CD4-positive, alpha-beta T cell treated with Interleukin-2 at 100 ng/mL for 4 hours (primary cell): ENCODE measurements around the gene PTPN1.
A peak's percentile ranks its signal among the peaks of the same experiment; 100 is the strongest.

Experiments
- DNase-seq: peaks from one replicate; pipeline ENCODE4 v3.0.0-alpha.2; 2020; ENCODE audit warnings: low spot score

Gene PTPN1

GRCh38 chr20:50577175-50578018, 67.2 kb downstream of the PTPN1 start:
- no peak for DNase-seq

DNA sequence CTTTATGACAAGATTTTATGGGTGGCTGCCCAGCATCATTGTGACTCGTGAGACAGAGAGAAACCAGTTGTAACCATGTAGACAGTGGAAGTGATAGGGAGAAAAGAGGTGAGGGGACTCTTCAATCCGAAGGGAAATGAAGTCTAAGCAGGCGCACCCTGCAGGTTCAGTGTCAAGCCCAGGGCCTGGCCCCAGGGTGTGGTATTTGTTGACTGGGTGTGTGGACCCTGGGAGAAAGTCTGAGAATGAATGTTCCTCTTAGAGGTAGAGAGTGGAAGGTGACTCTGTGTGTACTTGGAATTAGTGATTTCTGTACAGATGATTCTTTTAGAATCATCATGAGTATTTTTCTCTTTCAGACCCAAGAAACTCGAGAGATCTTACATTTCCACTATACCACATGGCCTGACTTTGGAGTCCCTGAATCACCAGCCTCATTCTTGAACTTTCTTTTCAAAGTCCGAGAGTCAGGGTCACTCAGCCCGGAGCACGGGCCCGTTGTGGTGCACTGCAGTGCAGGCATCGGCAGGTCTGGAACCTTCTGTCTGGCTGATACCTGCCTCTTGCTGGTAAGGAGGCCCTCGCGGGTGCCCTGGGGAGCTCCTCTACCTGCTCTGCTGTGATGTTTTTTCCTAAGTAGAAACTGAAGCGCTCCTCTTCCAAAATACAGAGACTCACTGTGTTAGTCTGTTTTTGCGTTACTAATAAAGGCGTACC, 68.0 kb downstream of the PTPN1 start:
- no peak for DNase-seq

DNA sequence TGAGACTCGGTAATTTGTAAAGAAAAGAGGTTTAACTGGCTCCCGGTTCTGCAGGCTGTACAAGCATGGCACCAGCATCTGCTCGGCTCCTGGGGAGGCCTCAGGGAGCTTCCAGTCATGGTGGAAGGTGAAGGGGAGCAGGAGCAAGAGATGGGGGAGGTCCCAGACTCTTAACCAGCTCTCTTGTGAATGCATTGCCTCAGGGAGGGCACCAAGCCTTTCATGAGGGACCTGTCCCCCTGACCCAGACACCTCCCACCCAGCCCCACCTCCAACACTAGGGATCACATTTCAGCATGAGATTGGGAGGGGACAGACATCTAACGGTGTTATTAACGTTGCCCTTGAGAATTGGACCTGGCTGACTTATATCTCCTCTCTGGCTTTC, 68.6 kb downstream of the PTPN1 start:
- no peak for DNase-seq

DNA sequence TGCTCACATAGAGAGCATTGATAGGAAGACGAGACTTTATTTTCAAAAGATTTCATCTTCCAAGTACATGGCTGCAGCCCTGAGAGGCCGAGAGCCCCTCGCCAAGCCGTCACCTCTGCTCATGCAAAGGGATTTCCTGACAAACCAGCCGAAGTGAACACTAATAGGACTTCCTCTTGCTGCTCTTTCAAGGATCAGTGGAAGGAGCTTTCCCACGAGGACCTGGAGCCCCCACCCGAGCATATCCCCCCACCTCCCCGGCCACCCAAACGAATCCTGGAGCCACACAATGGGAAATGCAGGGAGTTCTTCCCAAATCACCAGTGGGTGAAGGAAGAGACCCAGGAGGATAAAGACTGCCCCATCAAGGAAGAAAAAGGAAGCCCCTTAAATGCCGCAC, 69.3 kb downstream of the PTPN1 start:
- DNase-seq, result no peak

DNA sequence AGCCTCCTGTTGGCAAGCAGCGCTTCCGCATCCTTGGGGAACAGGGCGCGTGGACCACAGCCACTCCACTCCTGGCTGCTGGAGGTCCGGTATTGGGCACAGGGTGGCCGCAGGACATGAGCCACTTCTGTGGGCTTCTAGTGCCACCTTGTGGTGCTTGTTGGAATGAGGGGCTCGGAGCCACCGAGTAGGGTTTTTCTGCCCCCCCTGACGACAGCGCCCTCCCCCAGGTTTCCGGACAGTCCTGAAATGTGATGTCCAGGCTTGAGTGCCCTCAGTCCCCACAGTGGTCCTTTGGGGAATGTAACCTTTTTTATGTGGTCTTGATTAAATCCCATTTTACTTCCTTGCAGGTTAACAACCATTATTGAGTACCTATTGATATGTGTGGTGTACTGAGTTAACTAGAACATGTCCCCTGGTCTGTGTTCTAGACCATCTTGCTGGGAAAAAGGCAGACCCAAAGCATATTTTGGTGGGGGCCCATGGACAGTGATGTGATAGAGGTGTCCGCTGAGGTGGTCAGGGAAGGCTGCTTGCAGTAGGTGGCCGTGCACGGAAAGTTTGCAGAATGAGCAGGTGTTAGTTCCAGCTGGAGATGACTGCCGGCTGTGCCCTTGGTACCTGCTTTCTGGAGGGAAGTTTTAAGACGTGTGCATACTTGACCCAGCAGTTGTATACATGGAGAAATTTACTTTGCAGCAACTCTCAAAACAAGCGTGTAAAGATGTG, 70.0 kb downstream of the PTPN1 start:
- DNase-seq, result peak; percentile 47

GRCh38 chr20:50580842-50581544, 70.8 kb downstream of the PTPN1 start:
- DNase-seq, result no peak

GRCh38 chr20:50582092-50582491, 71.9 kb downstream of the PTPN1 start:
- no peak for DNase-seq

GRCh38 chr20:50582591-50583234, 72.5 kb downstream of the PTPN1 start:
- no peak for DNase-seq

DNA sequence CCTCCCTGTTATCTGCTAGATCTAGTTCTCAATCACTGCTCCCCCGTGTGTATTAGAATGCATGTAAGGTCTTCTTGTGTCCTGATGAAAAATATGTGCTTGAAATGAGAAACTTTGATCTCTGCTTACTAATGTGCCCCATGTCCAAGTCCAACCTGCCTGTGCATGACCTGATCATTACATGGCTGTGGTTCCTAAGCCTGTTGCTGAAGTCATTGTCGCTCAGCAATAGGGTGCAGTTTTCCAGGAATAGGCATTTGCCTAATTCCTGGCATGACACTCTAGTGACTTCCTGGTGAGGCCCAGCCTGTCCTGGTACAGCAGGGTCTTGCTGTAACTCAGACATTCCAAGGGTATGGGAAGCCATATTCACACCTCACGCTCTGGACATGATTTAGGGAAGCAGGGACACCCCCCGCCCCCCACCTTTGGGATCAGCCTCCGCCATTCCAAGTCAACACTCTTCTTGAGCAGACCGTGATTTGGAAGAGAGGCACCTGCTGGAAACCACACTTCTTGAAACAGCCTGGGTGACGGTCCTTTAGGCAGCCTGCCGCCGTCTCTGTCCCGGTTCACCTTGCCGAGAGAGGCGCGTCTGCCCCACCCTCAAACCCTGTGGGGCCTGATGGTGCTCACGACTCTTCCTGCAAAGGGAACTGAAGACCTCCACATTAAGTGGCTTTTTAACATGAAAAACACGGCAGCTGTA, 73.4 kb downstream of the PTPN1 start:
- DNase-seq, result no peak

- no peak for DNase-seq
Observed at GRCh38 chr20:50584687-50585086, 74.5 kb downstream of the PTPN1 start.

GRCh38 chr20:50585214-50585613, 75.0 kb downstream of the PTPN1 start:
- no peak for DNase-seq

DNA sequence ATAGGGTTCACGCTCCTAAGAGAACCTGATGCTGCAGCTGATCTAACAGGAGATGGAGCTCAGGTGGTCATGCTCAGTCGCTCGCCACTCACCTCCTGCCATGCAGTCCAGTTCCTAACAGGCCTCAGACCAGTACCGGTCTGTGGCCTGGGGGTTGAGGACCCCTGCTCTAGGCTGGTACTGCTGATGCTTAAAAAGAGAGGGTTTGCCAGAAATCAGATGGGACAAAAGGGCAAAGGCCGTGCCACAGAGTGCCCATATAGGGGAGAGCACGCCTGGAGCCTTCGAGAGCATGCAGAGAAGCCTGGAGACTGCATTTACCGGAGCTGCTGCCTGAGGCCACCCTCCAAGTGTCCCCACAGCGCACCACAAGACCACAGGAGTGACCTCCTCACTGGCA, 75.5 kb downstream of the PTPN1 start:
- no peak for DNase-seq

GRCh38 chr20:50586531-50587232, 76.5 kb downstream of the PTPN1 start:
- no peak for DNase-seq

DNA sequence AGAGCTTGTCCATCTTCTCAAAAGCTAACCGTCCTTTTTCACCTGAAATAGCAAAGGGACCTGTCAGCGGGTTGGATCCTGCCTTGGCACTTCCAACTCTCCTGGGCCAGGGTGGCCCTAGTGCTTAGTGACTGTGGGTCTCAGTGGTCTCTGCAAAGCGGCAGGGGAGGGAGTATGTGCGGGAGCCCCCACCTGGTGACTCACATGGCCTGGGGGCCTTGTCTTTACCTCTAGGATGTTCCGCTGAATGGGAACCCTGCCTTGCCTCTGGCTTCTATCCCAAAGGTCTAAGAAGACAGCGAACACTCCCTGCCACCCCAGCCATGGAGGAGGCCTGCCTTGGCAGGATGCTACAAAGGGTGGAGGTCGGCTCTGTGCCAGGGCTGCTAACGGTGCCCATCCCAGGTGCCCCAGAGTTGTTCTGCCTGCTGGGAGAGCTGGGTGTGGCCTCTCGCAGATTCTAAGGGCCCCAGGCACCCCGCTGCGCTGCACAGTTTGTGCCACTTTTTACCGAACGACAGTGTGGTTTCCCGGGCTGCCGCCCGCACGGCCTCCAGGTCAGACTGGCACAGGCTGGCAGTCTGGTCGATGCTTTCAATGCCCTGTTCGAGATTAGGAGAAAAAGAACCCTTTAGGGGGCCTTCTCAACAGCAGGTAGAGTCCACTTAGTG, 77.2 kb downstream of the PTPN1 start:
- no peak for DNase-seq

DNA sequence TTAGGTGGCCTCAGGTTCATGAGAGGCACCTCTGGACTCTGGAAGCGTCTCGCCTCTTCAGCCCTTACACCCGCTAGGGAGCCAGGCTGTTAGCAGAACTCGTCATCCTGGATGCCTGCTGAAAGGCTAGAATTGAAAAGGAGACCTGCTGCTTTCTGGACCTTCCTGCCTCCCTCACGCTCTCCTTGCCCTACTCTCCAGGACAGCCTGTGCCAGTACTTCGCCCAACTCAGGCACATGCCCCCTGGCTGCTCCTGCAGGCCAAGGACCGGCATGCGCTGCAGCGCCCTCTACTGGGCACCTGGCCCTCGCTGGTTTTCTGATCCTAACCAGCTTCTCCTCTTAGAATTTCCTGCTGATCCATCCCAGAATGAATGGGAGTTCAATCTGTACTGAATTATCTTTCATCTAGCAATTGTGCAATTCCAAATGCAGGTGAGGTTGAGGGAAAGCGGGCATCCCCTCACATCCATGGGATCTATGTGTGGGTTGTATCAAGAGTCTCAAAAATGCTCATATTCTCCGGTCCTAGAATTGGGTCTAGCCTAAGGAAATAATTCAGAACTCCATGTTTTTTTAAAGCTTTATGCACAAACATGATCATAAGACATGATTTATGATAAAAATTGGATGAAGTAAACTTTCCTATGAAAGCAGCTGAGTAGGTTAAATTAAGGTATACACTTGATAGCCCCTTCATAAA, 78.0 kb downstream of the PTPN1 start:
- DNase-seq, result peak; percentile 68

DNA sequence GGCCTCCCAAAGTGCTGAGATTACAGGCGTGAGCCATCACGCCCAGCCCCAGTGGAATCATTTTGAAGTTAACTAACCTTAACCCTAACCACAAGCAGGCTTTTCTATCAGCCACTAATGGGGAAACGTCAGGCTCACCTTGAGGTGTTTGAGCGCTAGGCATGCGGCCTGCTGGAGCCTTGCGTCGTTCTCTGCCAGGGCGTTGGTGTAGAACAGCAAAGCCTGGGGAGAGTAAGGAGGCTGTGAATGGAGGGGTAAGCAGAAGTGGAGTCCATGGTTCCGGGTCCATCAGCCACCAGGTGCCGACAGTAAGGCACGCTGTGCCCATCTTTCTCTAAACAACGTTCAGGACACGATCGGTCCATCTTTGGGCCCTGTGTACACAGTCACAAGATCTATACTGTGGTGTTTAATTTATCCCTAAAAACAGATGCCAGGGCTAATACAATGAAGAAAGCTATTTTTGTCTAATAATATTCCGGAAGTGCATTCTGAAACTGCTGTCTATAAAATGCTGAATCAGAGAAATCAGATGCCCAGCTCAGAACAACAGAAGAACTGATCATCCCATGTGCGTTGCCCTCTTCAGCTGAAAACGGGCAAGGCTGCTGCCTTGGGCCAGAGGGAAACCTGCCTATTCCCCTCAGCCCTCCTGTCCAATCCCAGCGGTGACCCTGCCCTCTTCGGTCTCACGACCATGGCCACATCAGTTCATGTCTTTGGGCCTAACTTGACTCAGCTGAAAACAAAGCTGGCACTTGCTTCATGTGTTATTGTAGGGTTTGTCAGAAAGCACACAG, 79.6 kb downstream of the PTPN1 start:
- DNase-seq, result no peak

DNA sequence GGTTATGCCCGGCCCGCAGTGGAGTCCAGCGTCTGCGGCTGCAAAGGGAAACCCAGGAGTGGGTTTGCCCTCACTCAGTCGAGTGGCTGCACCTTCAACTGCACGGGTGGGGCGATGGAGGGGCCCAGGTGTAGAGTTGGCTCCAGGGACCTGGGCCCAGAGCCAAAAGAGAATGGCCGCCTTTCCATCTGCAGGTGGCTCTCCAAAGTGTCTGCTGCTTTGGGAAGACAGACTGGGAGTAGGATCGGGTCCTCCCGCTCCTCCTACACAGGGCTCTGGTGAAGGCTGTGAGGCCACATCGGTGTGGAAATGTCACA, 80.1 kb downstream of the PTPN1 start:
- DNase-seq, result no peak

GRCh38 chr20:50591233-50591852, 81.2 kb downstream of the PTPN1 start:
- DNase-seq, result no peak
